Panc1 (cell line): Measurements from ENCODE around the gene DACT1. TPM values are rescaled to one million over a fixed set of nuclear protein-coding genes. Genes with fewer than 3 reads are reported as not detected.

ENCODE experiments used
- ATAC-seq: fragments of 200-7000 bp; cut with Tn5 transposase; 2 replicates; pipeline ENCODE4 v1.9.1; 2020; ENCODE audit warnings: mild to moderate bottlenecking, moderate library complexity
- BruUV-seq: library from RNA; stranded (reverse); fragments of 400-500 nt; replicated peaks from 2 replicates; lab custom pipeline; 2021; lab: Mats Ljungman, UMichigan
- CTCF ChIA-PET: fragments of 300-600 bp; sonication (Branson Sonifier 250); formaldehyde crosslinking; loops from one replicate; lab custom pipeline; 2022; ENCODE audit warnings: antibody characterized with exemption; lab: Charles Lee
- POLR2A ChIA-PET: fragments of 300-600 bp; sonication (Branson Sonifier 250); formaldehyde crosslinking; loops from one replicate; lab custom pipeline; 2022; ENCODE audit warnings: antibody characterized with exemption; lab: Charles Lee
- DNase-seq: peaks from one replicate; pipeline ENCODE4 v3.0.0-alpha.2; 2010; ENCODE audit warnings: low read depth, low spot score
- H3K27ac ChIP-seq: 2 replicates; pipeline ENCODE4 v1.5.1; 2011; ENCODE audit warnings: mild to moderate bottlenecking, low read length, inconsistent platforms
- H3K27me3 ChIP-seq: fragments of 200-500 bp; sonication (Bioruptor generic); 2 replicates; pipeline ENCODE4 v1.6.0; 2014; ENCODE audit warnings: low read length, inconsistent platforms; ENCODE audit not compliant: control insufficient read depth, insufficient read depth
- H3K36me3 ChIP-seq: fragments of 200-500 bp; sonication (Bioruptor generic); 2 replicates; pipeline ENCODE4 v1.5.1; 2014; ENCODE audit warnings: inconsistent platforms, mild to moderate bottlenecking, low read length, moderate library complexity; ENCODE audit not compliant: control insufficient read depth, insufficient read depth
- H3K4me1 ChIP-seq: 2 replicates; pipeline ENCODE4 v1.5.1; 2011; ENCODE audit warnings: inconsistent platforms, mild to moderate bottlenecking, low read length, moderate library complexity; ENCODE audit not compliant: control insufficient read depth, insufficient read depth
- H3K4me3 ChIP-seq, 2 experiments: 2 replicates each; pipeline ENCODE4 v1.5.1; 2011 to 2012; ENCODE audit warnings: low read depth in 2 of 2, low read length in 2 of 2, mild to moderate bottlenecking in 2 of 2, inconsistent platforms in 1 of 2, moderate library complexity in 1 of 2
- H3K9me3 ChIP-seq: fragments of 200-500 bp; sonication (Bioruptor generic); 2 replicates; pipeline ENCODE4 v1.5.1; 2014; ENCODE audit warnings: low read depth, mild to moderate bottlenecking, inconsistent platforms, low read length, moderate library complexity; ENCODE audit not compliant: control insufficient read depth, insufficient read depth
- POLR2AphosphoS5 ChIP-seq: IDR thresholded peaks from 2 replicates; pipeline ENCODE4 v1.6.1; 2012; ENCODE audit warnings: mild to moderate bottlenecking, low read depth, low read length, moderate library complexity
- REST ChIP-seq, 2 experiments: IDR thresholded peaks; 2 replicates each; pipeline ENCODE4 v1.6.1; 2011 to 2012; ENCODE audit warnings: low read depth in 2 of 2, control low read depth in 1 of 2, low read length in 1 of 2, mild to moderate bottlenecking in 1 of 2, moderate library complexity in 1 of 2; ENCODE audit not compliant: insufficient read depth in 1 of 2
- SIN3A ChIP-seq: IDR thresholded peaks from 2 replicates; pipeline ENCODE4 v1.6.1; 2012; ENCODE audit warnings: low read depth, mild to moderate bottlenecking, low read length, moderate library complexity, borderline replicate concordance; ENCODE audit not compliant: insufficient read depth
- TCF7L2 ChIP-seq: IDR thresholded peaks from 2 replicates; pipeline ENCODE4 v1.6.1; 2011; ENCODE audit warnings: mild to moderate bottlenecking, low read depth, low read length, inconsistent platforms
- in situ Hi-C: cut with HindIII; loops from 2 replicates; pipeline ENCODE4 v1.10.0; 2016; ENCODE audit warnings: low sequenced_read_pairs, low pct_unique_long_range_greater_than_20kb
- intact Hi-C: fragments of 100-400 bp; cut with micrococcal nuclease; formaldehyde crosslinking; loops from one replicate; pipeline ENCODE4 v1.10.0; 2022; ENCODE audit not compliant: unreplicated experiment
- total RNA-seq: library from RNA; stranded (reverse); gene quantifications from one replicate; pipeline ENCODE4 v1.2.1, GENCODE V29; 2021; ENCODE audit not compliant: unreplicated experiment
- TF ChIP-seq, protein P1 (sequence below): fragments of 450-650 bp; IDR thresholded peaks from 2 replicates; pipeline ENCODE4 v1.5.1; 2017; ENCODE audit warnings: mild to moderate bottlenecking

DACT1 gene
- total RNA-seq, 1 experiment from 2014 or later = 0.15 TPM

GRCh38 chr14:58687232-58687795 is 49.6 kb downstream of the DACT1 start:
- H3K4me3 ChIP-seq = no peak overlapping the region
- no peak overlapping the region for H3K27ac ChIP-seq
- POLR2A ChIA-PET = no interaction called here
- ATAC-seq (no peak), DNase-seq (no peak)
- H3K4me1 ChIP-seq = no peaks in the 10 kb centered on the region
- intact Hi-C loops = no loop called here
- no peaks in the 10 kb centered on the region for H3K36me3 ChIP-seq
- in situ Hi-C loops = no loop called here
- H3K9me3 ChIP-seq = no peaks in the 10 kb centered on the region
- H3K27me3 ChIP-seq = no peaks in the 10 kb centered on the region
- BruUV-seq = no TSS peak
- CTCF ChIA-PET = no interaction called here
- TF ChIP-seq, protein P1, sequence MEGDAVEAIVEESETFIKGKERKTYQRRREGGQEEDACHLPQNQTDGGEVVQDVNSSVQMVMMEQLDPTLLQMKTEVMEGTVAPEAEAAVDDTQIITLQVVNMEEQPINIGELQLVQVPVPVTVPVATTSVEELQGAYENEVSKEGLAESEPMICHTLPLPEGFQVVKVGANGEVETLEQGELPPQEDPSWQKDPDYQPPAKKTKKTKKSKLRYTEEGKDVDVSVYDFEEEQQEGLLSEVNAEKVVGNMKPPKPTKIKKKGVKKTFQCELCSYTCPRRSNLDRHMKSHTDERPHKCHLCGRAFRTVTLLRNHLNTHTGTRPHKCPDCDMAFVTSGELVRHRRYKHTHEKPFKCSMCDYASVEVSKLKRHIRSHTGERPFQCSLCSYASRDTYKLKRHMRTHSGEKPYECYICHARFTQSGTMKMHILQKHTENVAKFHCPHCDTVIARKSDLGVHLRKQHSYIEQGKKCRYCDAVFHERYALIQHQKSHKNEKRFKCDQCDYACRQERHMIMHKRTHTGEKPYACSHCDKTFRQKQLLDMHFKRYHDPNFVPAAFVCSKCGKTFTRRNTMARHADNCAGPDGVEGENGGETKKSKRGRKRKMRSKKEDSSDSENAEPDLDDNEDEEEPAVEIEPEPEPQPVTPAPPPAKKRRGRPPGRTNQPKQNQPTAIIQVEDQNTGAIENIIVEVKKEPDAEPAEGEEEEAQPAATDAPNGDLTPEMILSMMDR = no peak
- TF ChIP-seq REST (IDR thresholded peaks at IDR 0.05; ENCODE audit: insufficient read depth in 1 of 2, low read depth in 2 of 2, low read length in 1 of 2) = no peak
- no peak for TF ChIP-seq SIN3A
- TF ChIP-seq POLR2AphosphoS5 = no peak
- TF ChIP-seq TCF7L2 = no peak

GRCh38 chr14:58690801-58691516 is 53.2 kb downstream of the DACT1 start:
- POLR2A ChIA-PET = no interaction called here
- in situ Hi-C loops (no loop called here), intact Hi-C loops (no loop called here)
- H3K9me3 ChIP-seq = no peaks in the 10 kb centered on the region
- H3K36me3 ChIP-seq = no peaks in the 10 kb centered on the region
- no TSS peak for BruUV-seq
- no peaks in the 10 kb centered on the region for H3K27me3 ChIP-seq
- H3K4me3 ChIP-seq = no peak overlapping the region
- no peaks in the 10 kb centered on the region for H3K4me1 ChIP-seq
- no peak for ATAC-seq
- CTCF ChIA-PET = no interaction called here
- H3K27ac ChIP-seq = no peak overlapping the region
- DNase-seq = no peak
- TF ChIP-seq REST (IDR thresholded peaks at IDR 0.05; ENCODE audit: insufficient read depth in 1 of 2, low read depth in 2 of 2, low read length in 1 of 2) (no peak), SIN3A (no peak), POLR2AphosphoS5 (no peak), TCF7L2 (no peak)
- TF ChIP-seq, protein P1 = no peak
